ENCODE measurements around the gene TUBB1.

GRCh38 chr20:59055302-59055701 lies 36.1 kb downstream of the TUBB1 start:
- TF ChIP-seq CTCF (IDR thresholded peaks at IDR 0.05; ENCODE audit: insufficient read depth, low read length, poor library complexity, severe bottlenecking), result peak; percentile 18
- TF ChIP-seq EZH2phosphoT487 (conservative IDR thresholded peaks at IDR 0.05; ENCODE audit: low read length), result no peak

Measured in SU-DHL-6 (cell line).